Endothelial cell of umbilical vein (primary cell): ENCODE data around the gene FRS3. TPM values are rescaled to one million over a fixed set of nuclear protein-coding genes. Genes with fewer than 3 reads are reported as not detected.

Source experiments
- BruUV-seq: library from RNA; stranded (reverse); fragments of 400-500 nt; replicated peaks from 2 replicates; lab custom pipeline; 2021; lab: Mats Ljungman, UMichigan
- CTCF ChIA-PET: fragments of 300-600, 350-600 bp; sonication (Branson Sonifier 250); formaldehyde crosslinking; loops from one replicate; lab custom pipeline; 2021; ENCODE audit warnings: antibody characterized with exemption, inconsistent platforms; lab: Charles Lee
- POLR2A ChIA-PET: fragments of 300-600, 350-600 bp; sonication (Branson Sonifier 250); formaldehyde crosslinking; loops from one replicate; lab custom pipeline; 2021; ENCODE audit warnings: antibody characterized with exemption, inconsistent platforms; lab: Charles Lee
- DNase-seq: peaks from one replicate; pipeline ENCODE4 v3.0.0-alpha.2; 2011; ENCODE audit warnings: low read depth, low spot score
- FAIRE-seq: peaks from 2 replicates; lab custom pipeline; 2011; peaks lifted over from hg19 to GRCh38; lab: Jason Lieb, UNC
- H2AFZ ChIP-seq: 2 replicates; pipeline ENCODE4 v1.6.0; 2012; ENCODE audit warnings: low read depth, low read length, control low read depth, inconsistent platforms
- H3K27ac ChIP-seq: 2 replicates; pipeline ENCODE4 v1.5.1; 2011; ENCODE audit warnings: low read depth, mild to moderate bottlenecking, control low read depth, low read length, moderate library complexity; ENCODE audit not compliant: insufficient read depth
- H3K27me3 ChIP-seq, 2 experiments: 2 replicates each; pipeline versions ENCODE4 v1.6.0 to v1.6.1; 2011; ENCODE audit warnings: low read length in 2 of 2, mixed read lengths in 1 of 2; ENCODE audit not compliant: control insufficient read depth in 2 of 2, insufficient read depth in 2 of 2
- H3K36me3 ChIP-seq, 2 experiments: 2 replicates in 1 of 2; 3 replicates in 1 of 2; pipeline ENCODE4 v1.5.1; 2011; ENCODE audit warnings: low read length in 2 of 2, mild to moderate bottlenecking in 1 of 2, moderate library complexity in 1 of 2; ENCODE audit not compliant: control insufficient read depth in 2 of 2, insufficient read depth in 2 of 2; ENCODE audit errors: extremely low read depth in 1 of 2
- H3K4me1 ChIP-seq: 3 replicates; pipeline ENCODE4 v1.5.1; 2011; ENCODE audit warnings: mild to moderate bottlenecking, low read length; ENCODE audit not compliant: control insufficient read depth, insufficient read depth; ENCODE audit errors: extremely low read depth
- H3K4me2 ChIP-seq: 2 replicates; pipeline ENCODE4 v1.6.1; 2011; ENCODE audit warnings: low read length, control low read depth, mixed read lengths; ENCODE audit not compliant: insufficient read depth
- H3K4me3 ChIP-seq, 3 experiments: fragments of 200-600 bp in 1 of 3; sonication (generic), shearing (Covaris generic) in 1 of 3; replicated peaks in 1 of 3; 2 replicates each; pipeline ENCODE4 v1.5.1; 2011 to 2016; ENCODE audit warnings: control low read depth in 3 of 3, low read length in 3 of 3, mild to moderate bottlenecking in 2 of 3, inconsistent platforms in 1 of 3, low read depth in 1 of 3, moderate library complexity in 1 of 3; ENCODE audit not compliant: insufficient read depth in 1 of 3
- H3K79me2 ChIP-seq: 2 replicates; pipeline ENCODE4 v1.6.0; 2012; ENCODE audit warnings: low read length, inconsistent platforms; ENCODE audit not compliant: control insufficient read depth, insufficient read depth
- H3K9ac ChIP-seq: replicated peaks from 2 replicates; pipeline ENCODE3; 2011; ENCODE audit warnings: low read length, control low read depth; ENCODE audit not compliant: insufficient read depth; ENCODE audit errors: extremely low read depth
- H3K9me1 ChIP-seq: replicated peaks from 3 replicates; pipeline ENCODE4 v1.6.0; 2011; ENCODE audit warnings: mild to moderate bottlenecking, low read length; ENCODE audit not compliant: control insufficient read depth, insufficient read depth; ENCODE audit errors: extremely low read depth
- H3K9me3 ChIP-seq: replicated peaks from 2 replicates; pipeline ENCODE4 v1.5.1; 2012; ENCODE audit warnings: low read length, inconsistent platforms; ENCODE audit not compliant: control insufficient read depth, insufficient read depth
- H4K20me1 ChIP-seq: replicated peaks from 2 replicates; pipeline ENCODE3; 2011; ENCODE audit warnings: mild to moderate bottlenecking, low read length; ENCODE audit not compliant: control insufficient read depth, insufficient read depth; ENCODE audit errors: extremely low read depth
- CTCF ChIP-seq, 2 donors: IDR thresholded peaks; 1 replicate in 1 of 2; 2 replicates in 1 of 2; pipeline ENCODE4 v1.5.1; 2011; ENCODE audit warnings: low read length in 2 of 2, mild to moderate bottlenecking in 2 of 2, moderate library complexity in 2 of 2, control low read depth in 1 of 2, inconsistent platforms in 1 of 2, low read depth in 1 of 2; ENCODE audit not compliant: insufficient read depth in 1 of 2; ENCODE audit errors: extremely low read depth in 1 of 2
- FOS ChIP-seq: IDR thresholded peaks from 2 replicates; pipeline ENCODE4 v1.6.1; 2011; ENCODE audit warnings: mild to moderate bottlenecking, low read length, moderate library complexity, borderline replicate concordance; ENCODE audit not compliant: insufficient read depth
- GATA2 ChIP-seq: IDR thresholded peaks from 2 replicates; pipeline ENCODE4 v1.7.0; 2011; ENCODE audit warnings: low read depth, mild to moderate bottlenecking, moderate library complexity, mixed read lengths, low read length; ENCODE audit not compliant: insufficient read length, insufficient read depth
- JUN ChIP-seq: IDR thresholded peaks from 2 replicates; pipeline ENCODE4 v1.6.1; 2011; ENCODE audit warnings: borderline replicate concordance, low read depth; ENCODE audit not compliant: insufficient read length, insufficient read depth
- MAX ChIP-seq: IDR thresholded peaks from 2 replicates; pipeline ENCODE4 v1.6.1; 2011; ENCODE audit not compliant: insufficient read depth, insufficient read length
- POLR2AphosphoS5 ChIP-seq: IDR thresholded peaks from 2 replicates; pipeline ENCODE4 v1.6.1; 2012; ENCODE audit warnings: low read depth, mild to moderate bottlenecking, control low read depth, low read length, moderate library complexity; ENCODE audit not compliant: insufficient read depth
- dilution Hi-C: fragments of 300-500 bp; cut with MboI; formaldehyde crosslinking; loops from one replicate; pipeline ENCODE4 v1.15.0; 2019; ENCODE audit warnings: low sequenced_read_pairs; ENCODE audit not compliant: extremely low pct_ligation_motif_present
- intact Hi-C: fragments of 100-400 bp; cut with micrococcal nuclease; formaldehyde crosslinking; loops from one replicate; pipeline ENCODE4 v1.10.0; 2022
- polyA plus RNA-seq, 4 experiments: library from polyadenylated mRNA; depleted of rRNA in 3 of 4; stranded (reverse) in 3 of 4; unstranded in 1 of 4; fragments of >200 nt; gene quantifications; 2 replicates each; pipeline versions ENCODE4 v1.2.1 to v1.2.3, GENCODE V29; 2011 to 2012; ENCODE audit warnings: missing spikeins in 1 of 4
- total RNA-seq: library from RNA; stranded (reverse); gene quantifications from 2 replicates; pipeline ENCODE4 v1.2.3, GENCODE V29; 2021

Gene FRS3
- total and polyA plus RNA-seq, 2 donors (not counting 3 experiments of a cell fraction or from before 2014, with no cell fraction given) = 5.2 to 5.3 TPM

GRCh38 chr6:41755895-41756294 lies 23.8 kb downstream of the FRS3 start:
- H3K9me1 ChIP-seq = no peaks in the 10 kb centered on the region
- FAIRE-seq (no peak), DNase-seq (no peak)
- H4K20me1 ChIP-seq = no peaks in the 10 kb centered on the region
- no peaks in the 10 kb centered on the region for H3K4me1 ChIP-seq
- H3K27ac ChIP-seq = no peak overlapping the region
- BruUV-seq = no TSS peak
- peaks cover 3 to 7% of the 10 kb centered on the region in 2 experiments for H3K27me3 ChIP-seq
- dilution Hi-C loops = no loop called here
- ChIA-PET POLR2A (no interaction called here), CTCF (no interaction called here)
- H3K4me2 ChIP-seq = no peak overlapping the region
- H2AFZ ChIP-seq = no peak overlapping the region
- no peaks in the 10 kb centered on the region for H3K9me3 ChIP-seq
- H3K4me3 ChIP-seq = no peak overlapping the region
- no peaks in the 10 kb centered on the region for H3K79me2 ChIP-seq
- TF ChIP-seq FOS (no peak), GATA2 (no peak), JUN (no peak), MAX (no peak), CTCF (IDR thresholded peaks at IDR 0.05; ENCODE audit: extremely low read depth in 1 of 2, insufficient read depth in 1 of 2, low read depth in 1 of 2, low read length in 2 of 2) (no peak), POLR2AphosphoS5 (no peak)
- no peaks in the 10 kb centered on the region for H3K36me3 ChIP-seq
- H3K9ac ChIP-seq = no peak overlapping the region
- intact Hi-C loops = no loop called here
